Body of pancreas (tissue), 4 donors: ENCODE results near the gene BBS10.
"Not testable (repeated sequence)": the region's sequence is repeated elsewhere in the genome, so short reads cannot be mapped to it uniquely, and the experiment has no call there.

Source experiments
- POLR2A ChIP-seq, 3 donors: fragments of 450-650 bp; IDR thresholded peaks; one replicate each; pipeline ENCODE4 v1.6.1; 2016; ENCODE audit warnings: antibody characterized with exemption in 3 of 3, mild to moderate bottlenecking in 2 of 3
- TF ChIP-seq, protein P1 (sequence below), 7 experiments: fragments of 450-650 bp in 4 of 7; fragments of 200-600 bp in 3 of 7; sonication (generic) in 3 of 7; IDR thresholded peaks; one replicate each; pipeline ENCODE4 v1.5.1; 2016 to 2019; ENCODE audit warnings: antibody characterized with exemption in 7 of 7

DNA sequence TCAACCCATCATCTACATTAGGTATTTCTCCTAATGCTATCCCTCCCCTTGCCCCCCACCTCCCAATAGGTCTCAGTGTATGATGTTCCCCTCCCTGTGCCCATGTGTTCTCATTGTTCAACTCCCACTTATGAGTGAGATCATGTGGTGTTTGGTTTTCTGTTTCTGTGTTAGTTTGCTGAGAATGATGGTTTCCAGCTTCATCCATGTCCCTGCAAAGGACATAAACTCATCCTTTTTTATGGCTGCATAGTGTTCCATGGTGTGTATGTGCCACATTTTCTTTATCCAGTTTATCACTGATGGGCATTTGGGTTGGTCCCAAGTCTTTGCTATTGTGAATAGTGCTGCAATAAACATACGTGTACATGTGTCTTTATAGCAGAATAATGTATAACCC is 28.7 kb upstream of the BBS10 start:
- TF ChIP-seq, protein P1, sequence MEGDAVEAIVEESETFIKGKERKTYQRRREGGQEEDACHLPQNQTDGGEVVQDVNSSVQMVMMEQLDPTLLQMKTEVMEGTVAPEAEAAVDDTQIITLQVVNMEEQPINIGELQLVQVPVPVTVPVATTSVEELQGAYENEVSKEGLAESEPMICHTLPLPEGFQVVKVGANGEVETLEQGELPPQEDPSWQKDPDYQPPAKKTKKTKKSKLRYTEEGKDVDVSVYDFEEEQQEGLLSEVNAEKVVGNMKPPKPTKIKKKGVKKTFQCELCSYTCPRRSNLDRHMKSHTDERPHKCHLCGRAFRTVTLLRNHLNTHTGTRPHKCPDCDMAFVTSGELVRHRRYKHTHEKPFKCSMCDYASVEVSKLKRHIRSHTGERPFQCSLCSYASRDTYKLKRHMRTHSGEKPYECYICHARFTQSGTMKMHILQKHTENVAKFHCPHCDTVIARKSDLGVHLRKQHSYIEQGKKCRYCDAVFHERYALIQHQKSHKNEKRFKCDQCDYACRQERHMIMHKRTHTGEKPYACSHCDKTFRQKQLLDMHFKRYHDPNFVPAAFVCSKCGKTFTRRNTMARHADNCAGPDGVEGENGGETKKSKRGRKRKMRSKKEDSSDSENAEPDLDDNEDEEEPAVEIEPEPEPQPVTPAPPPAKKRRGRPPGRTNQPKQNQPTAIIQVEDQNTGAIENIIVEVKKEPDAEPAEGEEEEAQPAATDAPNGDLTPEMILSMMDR (IDR thresholded peaks at IDR 0.05) = not testable (repeated sequence)
- TF ChIP-seq POLR2A (IDR thresholded peaks at IDR 0.05) = not testable (repeated sequence)
